RCC 7860 (cell line): ENCODE measurements around the gene DNAH5.

Source experiments
- DNase-seq: peaks from one replicate; pipeline ENCODE4 v3.0.0-alpha.2; 2015; ENCODE audit warnings: low spot score
- FAIRE-seq: peaks from 2 replicates; lab custom pipeline; 2012; peaks lifted over from hg19 to GRCh38; lab: Jason Lieb, UNC

Gene DNAH5

DNA sequence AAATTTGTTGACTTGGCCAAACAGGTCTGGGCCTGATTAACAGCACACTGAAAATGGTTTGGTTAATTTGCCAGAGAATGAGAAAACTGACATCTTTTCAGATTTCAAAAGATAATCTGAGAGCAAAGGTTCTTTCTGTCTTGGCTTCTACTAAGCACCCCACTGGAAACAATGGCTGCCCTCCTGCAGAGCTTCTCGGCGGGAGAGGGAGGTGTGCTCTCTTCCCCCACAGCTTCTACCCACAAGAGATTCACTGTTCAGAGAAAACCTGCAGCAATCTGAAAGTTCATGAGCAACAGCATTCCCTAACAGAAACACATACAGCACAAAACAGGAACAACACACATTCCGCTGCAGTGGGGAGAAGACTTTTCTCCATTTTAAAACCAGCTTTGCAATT is 3.0 kb downstream of the DNAH5 start:
- FAIRE-seq: no peak

DNA sequence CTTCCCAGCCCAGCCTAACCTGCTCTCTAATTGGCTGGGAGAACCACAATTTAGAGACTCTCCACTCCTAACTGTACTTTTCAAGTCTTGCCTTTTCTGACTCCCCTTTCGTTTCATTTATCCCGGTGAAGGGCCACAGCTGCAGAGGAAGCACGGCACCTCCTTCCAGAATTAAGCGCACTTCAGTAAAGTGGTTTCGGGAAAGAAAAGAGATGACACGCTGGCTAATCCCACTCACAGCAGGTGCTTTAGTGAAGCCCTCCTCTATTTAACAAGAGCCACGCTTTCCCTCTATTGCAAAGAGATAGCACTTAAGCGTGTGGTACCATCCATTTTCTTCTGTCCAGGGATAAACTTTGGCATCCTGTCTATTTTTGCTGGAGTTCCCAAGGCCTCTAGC is 4.8 kb downstream of the DNAH5 start:
- FAIRE-seq: no peak
- DNase-seq: no peak

More for the DNA sequence above, 3.0 kb downstream of the DNAH5 start:
- no peak for DNase-seq

DNA sequence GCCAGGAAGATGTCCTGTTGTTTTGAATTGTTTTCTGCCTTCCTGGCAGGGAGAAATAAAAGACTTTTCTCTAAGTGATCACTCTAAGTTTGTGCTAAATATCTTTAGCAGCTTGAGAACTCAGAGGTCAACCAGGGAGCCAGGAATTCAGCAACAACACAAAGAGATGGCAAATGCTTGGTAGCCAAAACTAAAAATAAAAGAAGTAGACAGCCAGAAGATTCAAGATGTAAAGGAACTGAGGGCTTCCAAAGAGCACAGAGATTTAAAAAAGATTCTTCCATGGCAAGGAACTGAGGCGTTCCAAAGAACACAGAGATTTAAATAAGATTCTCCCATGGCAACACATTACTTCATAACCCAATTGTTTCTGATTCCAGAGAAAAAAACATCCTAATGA is 9.6 kb downstream of the DNAH5 start:
- DNase-seq: no peak
- FAIRE-seq: no peak

DNA sequence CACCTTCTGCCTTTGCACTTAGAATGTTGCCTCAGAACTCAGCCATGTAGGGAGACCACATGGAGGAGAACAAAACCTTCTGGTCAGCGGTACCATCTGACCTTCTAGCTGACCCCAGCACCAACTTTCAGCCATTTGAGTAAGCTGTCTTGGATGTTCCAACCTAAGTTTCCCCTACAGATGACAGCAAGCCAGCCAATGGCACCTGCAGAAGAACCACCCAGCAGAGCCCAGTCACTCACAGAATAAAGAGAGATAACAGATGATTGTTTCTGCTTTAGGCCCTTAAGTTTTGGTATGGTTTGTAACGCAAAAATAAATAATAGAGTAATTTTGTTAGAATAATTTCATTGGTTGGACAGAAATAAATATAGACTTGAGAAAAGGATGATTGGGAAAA is 10.4 kb downstream of the DNAH5 start:
- no peak for FAIRE-seq
- no peak for DNase-seq

DNA sequence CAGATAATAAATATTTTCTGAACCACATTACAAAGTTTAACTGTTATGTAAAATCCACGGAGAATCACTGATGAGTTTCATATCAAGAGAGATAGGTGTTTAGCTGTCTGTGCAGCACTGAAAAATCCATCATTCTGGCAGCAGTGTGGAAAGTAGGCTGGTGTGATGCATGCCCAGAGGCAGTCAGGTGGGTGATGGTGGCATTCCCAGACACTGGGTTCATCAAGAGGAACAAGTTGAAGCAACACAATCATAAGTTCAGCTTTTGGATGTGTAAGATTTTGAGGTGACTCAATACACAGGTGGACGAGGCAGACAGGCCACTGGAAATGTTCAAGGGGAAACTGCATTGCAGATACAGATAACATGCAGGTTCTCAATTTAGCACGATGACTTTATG is 11.9 kb downstream of the DNAH5 start:
- FAIRE-seq (no peak), DNase-seq (no peak)

DNA sequence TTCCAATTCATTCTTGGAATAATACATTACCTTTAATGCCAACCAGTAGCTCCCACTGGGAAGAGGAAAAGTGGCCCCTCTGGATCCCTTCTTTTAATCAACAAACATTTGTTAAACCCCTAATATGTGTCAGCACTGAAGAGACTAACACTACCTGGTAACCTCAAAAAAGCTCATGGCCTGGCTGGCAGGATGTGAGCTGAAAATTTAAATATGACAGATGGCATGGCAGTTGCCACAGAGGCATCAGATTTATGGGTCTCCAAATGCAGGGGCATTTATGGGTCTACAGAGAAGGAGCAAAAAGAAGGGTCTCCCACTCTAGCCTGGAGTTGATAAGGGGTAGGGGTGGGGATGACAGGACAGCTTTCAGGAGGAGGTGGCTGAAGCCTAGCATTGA is 12.5 kb downstream of the DNAH5 start:
- no peak for FAIRE-seq
- DNase-seq: no peak

DNA sequence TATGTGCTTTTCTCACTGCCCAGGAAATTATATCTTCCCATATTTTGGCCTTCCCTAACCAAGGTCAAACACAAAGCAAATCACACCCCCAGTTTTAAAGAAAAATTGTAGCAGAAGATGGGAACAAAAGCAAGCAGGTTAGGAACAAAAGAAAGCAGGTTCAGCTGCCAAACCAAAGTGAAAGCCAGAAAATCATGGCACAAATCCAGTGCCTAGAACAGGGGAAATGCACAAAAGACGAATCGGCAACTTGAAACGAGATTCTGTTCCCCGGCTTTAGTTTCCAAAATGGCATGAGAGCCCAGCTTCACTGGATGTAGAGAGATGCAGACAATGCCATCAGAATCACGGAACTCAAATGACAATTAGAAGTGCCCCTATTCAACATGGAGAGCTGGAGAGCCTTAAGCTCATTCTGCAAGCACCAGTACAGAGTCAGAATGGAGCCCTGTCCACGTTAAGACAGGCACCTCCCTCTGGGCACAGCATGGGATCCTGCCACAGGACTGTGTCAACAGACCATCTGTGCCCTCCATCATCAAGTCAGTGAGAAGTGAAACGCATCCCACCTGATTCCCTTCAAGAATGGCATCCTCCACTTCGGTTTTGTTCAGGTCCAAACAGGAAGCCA is 13.8 kb downstream of the DNAH5 start:
- no peak for FAIRE-seq
- DNase-seq: no peak

DNA sequence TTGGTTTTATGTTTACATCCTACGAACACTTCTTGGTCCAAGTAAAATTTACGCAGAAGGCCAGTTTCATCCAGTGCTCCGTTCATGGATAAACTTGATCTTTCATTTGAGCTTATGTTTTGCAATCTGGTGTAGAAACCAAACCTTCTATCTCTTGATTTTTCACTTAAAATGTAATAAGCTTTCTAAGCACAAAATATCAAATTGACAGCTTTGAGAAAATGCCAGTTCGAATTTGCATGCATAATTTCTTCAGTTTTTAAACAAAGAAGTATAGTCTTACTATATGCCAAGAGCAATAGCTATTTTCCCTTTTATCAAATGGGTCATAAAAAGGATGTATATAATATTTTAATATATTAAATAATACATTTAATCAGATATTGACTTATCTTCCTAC is 17.8 kb downstream of the DNAH5 start:
- DNase-seq (no peak), FAIRE-seq (no peak)

DNA sequence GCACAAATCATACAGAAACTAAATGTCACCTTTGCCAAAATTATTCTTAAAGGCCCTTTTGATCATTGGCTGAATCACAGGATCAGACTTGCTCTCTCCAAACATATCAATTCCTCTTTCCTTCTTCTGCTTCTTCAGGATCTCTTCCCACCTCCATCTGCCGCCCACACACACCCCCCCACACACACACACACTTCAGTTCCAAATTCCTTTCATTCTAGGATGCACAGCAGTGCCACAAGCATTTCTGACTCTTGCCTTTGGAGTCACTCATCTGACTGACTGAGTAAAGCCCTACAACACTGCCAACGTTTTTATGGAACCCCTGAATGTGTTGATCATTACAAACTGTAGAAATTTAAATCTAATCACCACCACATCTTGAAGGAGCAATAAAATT is 22.9 kb downstream of the DNAH5 start:
- FAIRE-seq: no peak
- no peak for DNase-seq

DNA sequence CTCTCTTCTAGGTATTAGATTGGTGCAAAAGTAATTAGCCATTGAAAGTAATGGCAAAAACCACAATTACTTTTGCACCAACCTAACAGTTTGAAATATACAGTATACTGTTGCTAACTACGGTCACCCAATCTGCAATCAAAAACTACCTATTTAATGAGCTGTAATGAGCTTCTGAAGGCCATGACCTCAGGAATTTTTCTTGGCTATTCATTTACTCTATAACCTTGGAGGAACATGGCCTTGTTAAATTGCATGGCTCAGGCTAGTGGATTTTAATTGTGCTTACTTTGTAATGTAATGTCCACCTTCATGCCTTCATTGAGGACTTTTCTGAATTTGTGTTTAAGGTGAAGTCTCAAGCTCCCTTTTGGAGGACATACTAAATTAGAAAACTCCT is 24.7 kb downstream of the DNAH5 start:
- FAIRE-seq (no peak), DNase-seq (no peak)

DNA sequence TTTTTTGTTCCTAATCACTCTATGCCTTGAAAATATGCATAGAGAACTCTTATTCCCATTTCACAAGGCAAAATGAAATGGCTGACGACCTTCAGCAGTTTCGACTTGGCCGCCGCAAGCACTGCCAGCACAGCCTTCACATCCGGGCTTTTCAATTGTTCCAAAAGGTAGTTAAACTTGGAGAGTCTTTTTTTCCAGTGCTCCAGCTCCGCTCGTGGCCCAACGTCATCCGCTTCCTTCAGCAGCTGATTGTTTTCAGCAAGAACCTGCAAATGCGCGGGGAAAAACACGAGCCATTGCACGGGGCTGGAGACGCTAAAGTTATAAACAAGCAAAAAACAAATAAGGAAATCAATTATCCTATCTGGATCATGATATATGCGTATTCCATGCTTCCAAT is 25.4 kb downstream of the DNAH5 start:
- no peak for DNase-seq
- FAIRE-seq: no peak

DNA sequence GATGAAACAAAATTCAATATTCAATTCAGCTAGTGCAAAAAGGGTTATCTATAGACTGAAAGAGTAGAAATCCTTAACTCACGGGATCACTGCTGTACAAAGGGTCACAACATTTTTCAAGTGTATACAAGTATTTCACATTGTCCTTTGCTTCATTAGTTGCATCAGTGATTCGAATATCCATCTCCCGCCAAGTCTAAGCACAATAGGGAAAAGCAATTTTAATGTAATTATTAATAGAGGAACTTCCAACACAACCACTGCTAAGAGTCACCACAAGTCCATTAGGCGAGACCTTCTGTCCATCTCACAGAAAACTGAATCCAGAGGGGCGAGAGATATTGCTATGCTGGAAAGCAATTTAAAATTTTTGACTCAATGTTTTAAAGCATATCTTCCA is 27.4 kb downstream of the DNAH5 start:
- DNase-seq: no peak
- FAIRE-seq: no peak

DNA sequence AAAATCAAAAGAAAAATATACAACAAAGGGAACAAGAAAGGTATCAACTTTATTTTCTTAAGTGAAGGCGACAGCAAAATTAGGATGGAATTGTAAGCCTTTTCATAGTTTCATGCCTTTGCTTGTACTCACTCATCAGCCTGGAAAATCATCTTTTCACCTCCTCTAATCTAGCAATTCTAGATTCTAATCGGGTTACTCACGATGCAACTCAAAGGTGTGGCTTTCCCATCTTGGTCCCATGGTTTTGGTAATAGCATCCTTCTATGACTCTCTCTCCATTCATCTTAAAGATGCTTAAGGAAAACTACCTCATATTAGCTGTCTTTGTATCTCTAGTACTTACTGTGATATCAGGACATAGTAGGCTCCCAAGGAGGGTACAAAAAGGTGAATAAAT is 30.5 kb downstream of the DNAH5 start:
- FAIRE-seq (no peak), DNase-seq (no peak)

DNA sequence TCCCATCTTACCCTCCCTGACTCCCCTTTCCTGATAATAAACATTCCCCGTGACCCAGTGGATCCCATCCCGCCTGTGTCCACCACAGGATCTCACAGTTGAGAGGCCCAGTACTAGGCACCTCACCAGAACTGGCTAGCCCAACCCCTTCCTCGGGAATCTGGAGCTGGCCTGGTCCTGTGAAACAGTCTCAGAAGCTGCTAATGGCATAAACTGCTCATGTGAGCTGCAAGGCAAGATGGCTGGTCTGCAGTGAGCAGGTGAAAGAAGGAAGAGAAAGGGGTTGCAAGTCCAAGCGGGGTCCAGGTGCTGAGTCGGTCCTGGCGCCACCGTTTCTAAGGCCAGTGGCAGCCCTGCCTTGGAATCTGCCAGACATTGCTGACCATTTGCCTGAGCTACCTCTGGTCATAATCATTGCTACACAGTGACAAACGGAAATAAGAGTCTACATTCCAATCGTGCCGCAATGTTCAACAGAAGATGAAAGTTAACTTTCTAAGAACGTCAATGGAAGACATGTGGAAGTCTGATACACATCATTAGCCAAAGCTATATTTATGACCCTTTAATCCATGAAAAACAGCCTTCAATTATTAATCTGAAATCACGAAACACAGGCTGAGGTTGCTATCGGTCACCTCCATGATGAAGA is 33.7 kb downstream of the DNAH5 start:
- no peak for DNase-seq
- no peak for FAIRE-seq

DNA sequence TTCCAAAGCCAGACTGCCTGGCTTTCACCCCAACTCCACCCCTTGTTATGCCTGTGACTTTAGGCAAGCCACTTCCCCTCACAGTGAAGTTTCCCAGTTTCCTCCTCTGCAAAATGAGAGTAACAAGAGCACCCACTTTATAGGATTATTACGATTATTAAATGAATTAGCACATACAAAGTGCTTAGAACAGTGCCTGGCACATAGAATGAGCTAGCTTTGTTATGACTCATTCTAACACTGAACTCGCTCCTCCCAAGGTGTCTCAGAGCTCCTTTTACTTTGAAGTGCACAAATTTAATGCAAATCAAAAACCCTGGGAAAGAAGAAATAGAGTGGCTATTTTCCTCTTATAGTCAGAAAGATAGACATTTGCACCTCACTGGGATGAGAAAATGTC is 34.3 kb downstream of the DNAH5 start:
- no peak for FAIRE-seq

DNA sequence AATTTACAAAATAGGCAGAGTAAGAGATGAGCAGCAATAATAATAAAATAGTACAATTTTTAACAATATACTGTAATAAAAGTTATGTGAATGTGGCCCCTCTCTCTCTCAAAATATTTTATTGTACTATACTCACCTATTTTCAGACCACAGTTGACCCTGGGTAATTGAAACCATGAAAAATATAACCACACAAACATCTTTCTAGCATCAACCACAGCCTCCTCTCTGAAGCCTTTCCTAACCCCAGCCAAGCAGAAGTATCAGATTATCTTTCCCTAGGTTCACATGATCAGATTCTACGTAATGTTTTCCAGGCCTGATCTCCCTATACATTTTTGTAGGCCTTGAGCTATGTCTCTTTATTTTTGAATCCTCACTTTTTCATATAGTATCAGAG is 35.2 kb downstream of the DNAH5 start:
- DNase-seq (no peak), FAIRE-seq (no peak)

More for the DNA sequence above, 34.3 kb downstream of the DNAH5 start:
- no peak for DNase-seq

DNA sequence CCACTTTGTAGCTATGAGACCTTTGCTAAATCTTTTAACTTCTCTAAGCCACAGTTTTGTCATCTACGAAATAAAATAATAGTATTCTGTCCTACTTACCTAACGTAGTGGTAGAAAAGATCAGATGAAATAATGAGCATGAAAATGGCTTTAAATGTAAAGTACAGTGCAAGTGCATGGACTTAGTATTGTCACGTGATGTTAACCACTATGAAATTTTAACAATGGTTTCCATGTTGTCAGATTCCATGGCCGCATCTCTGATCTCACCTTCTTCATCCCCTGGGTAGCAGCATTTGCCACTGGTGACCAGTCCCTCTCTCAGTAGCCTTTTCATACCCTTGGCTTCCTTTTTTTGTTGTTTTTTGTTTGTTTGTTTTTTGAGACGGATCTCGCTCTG is 45.9 kb downstream of the DNAH5 start:
- DNase-seq: no peak
- no peak for FAIRE-seq

DNA sequence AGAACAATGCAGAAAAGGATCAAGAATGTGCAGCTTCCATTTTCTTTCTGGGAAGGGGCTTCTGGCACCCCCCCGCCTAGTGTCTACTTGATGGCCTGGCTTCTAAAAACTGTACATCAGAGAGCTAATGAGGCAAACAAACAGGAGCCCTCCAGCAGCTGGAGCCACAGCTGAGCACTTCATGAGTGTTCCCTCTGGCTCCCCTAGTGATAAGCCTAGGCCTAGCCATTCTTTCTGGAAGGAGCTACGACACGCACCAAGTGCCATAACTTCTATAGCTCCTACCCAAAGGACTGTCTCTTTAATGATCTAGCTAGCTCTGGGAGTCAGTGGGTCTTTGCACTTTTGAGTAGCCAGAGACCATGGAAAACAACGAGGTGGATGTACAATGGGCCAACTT is 66.1 kb downstream of the DNAH5 start:
- DNase-seq: no peak

DNA sequence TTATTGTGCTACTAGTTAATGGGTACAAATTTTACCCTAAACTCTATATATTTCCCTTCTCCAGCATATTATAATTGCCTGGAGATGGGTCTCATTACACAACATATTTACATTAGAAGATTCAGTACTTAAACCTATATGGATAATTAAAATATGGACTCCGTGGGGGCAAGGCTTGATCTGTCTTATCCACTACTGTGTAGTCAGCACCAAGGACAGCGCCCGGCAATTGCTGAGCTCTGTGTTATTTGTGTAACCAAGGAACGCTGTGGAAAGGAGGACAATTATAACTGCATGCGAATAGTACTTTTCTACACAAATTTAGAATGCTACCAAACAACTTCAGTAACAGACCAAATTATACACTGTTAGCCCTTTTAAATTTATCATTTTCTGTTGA is 77.7 kb downstream of the DNAH5 start:
- DNase-seq (no peak), FAIRE-seq (no peak)

More for the DNA sequence above, 66.1 kb downstream of the DNAH5 start:
- no peak for FAIRE-seq

DNA sequence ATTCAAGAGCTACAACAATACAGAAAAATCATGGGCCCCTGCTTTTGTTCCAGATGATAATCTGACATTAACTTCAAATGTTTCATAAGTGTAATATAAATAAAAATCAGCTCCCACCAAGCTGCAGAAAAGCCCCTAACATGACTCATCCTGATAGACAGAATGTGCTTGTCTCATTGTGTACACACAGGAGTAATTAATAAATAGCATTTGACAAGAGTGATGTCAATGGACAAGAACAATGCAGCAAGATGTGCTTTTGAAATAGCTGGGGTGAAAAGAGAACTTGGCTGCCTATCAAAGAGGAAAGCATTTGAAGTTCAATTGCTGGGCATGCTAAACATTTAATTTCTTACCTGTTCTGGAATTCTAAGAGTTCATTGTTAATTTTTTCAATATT is 79.2 kb downstream of the DNAH5 start:
- DNase-seq: no peak

DNA sequence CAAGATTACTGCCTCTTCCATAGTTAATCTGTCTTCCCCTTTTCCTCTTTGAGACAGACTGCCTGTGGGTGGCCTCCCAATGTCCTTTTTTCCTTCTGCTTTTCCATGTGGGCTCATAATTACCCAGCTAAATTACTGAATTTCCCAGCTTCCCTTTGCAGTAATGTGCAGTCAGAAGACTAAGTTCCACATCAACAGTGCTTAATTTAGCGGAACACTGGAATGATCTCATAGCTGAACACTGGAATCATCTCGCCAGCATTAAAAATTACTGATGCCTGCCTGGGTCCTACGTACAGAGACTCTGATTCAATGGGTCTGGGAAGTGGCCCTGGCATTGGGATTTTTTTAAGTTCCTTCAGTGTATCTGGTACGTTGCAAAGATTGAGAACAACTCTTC is 84.3 kb downstream of the DNAH5 start:
- DNase-seq: peak; percentile 73
- peak; percentile 95 for FAIRE-seq

More for the DNA sequence above, 79.2 kb downstream of the DNAH5 start:
- FAIRE-seq: no peak

DNA sequence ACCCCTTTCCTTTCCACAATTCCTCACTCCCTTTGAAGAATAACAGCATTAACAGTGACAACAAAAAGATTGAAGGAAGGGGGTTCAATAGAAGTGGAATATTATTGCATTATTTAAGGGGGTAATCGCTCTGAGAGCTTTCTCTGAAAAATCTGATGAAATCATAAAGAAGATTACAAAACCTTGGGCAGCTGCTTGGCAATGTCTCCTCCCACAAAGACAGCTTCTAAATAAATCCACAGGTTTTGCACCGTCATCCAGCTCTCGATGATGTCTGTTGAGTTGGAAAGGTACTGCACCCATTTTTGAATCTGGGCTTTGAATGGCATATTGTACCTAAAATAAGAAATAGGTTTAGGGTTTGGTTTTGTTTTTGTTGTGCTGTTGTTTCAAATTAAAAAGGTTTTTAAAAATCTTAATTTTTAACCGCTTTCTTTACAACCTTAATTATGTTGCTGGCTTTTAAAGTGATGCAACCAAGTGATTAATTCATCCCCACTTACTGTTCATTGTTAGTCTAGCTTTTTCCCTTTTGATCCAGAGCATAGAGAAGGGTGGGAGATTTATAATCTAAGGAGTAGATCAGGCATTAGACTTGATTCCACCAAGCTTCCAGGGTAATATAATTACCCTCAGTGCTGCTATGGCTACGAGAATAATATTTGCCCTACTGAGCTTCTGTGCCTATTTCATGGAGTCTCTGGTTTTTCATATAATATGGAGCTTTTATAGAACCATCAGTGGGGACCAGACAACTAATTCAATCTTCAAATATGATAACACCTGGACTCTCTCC is 85.0 kb downstream of the DNAH5 start:
- FAIRE-seq (peak; percentile 61), DNase-seq (no peak)
